Epithelial cell of proximal tubule (primary cell): ENCODE data around the gene PHACTR1. TPM values are rescaled to one million over a fixed set of nuclear protein-coding genes. Genes with fewer than 3 reads are reported as not detected.
"Not testable (repeated sequence)": the region's sequence is repeated elsewhere in the genome, so short reads cannot be mapped to it uniquely, and the experiment has no call there.

Experiments
- DNase-seq: peaks from one replicate; pipeline ENCODE4 v3.0.0-alpha.2; 2011; ENCODE audit warnings: low read depth
- H3K4me3 ChIP-seq: 2 replicates; pipeline ENCODE4 v1.5.1; 2011; ENCODE audit warnings: low read depth, mild to moderate bottlenecking, low read length
- CTCF ChIP-seq: conservative IDR thresholded peaks from 2 replicates; pipeline ENCODE4 v1.5.1; 2012; ENCODE audit warnings: low read depth, mild to moderate bottlenecking, low read length
- total RNA-seq: library from RNA; depleted of rRNA; stranded (reverse); fragments of >200 nt; gene quantifications from 2 replicates; pipeline ENCODE4 v1.2.3, GENCODE V29; 2015

Gene PHACTR1
- total RNA-seq, 1 donor from 2014 or later = 0.98 TPM

- H3K4me3 ChIP-seq = no peak overlapping the region
- DNase-seq = no peak
- no peak for TF ChIP-seq CTCF
Measured at GRCh38 chr6:12943549-12943948, 227.0 kb downstream of the PHACTR1 start.

GRCh38 chr6:12944001-12944400 is 227.4 kb downstream of the PHACTR1 start:
- no peak for TF ChIP-seq CTCF
- no peak for DNase-seq
- H3K4me3 ChIP-seq = no peak overlapping the region

GRCh38 chr6:12944528-12944927 is 228.0 kb downstream of the PHACTR1 start:
- not testable (repeated sequence) for DNase-seq, H3K4me3 ChIP-seq

- DNase-seq = no peak
- no peak for TF ChIP-seq CTCF
- no peak overlapping the region for H3K4me3 ChIP-seq
Measured at GRCh38 chr6:12947151-12947871, 230.7 kb downstream of the PHACTR1 start.

- H3K4me3 ChIP-seq = no peak overlapping the region
- peak; percentile 22 for TF ChIP-seq CTCF
- no peak for DNase-seq
Measured at GRCh38 chr6:12947967-12948366, 231.4 kb downstream of the PHACTR1 start.

- no peak for TF ChIP-seq CTCF
- no peak for DNase-seq
- no peak overlapping the region for H3K4me3 ChIP-seq
Measured at GRCh38 chr6:12950976-12951375, 234.4 kb downstream of the PHACTR1 start.

- TF ChIP-seq CTCF = no peak
- no peak overlapping the region for H3K4me3 ChIP-seq
- no peak for DNase-seq
Measured at GRCh38 chr6:12951415-12951814, 234.8 kb downstream of the PHACTR1 start.

- TF ChIP-seq CTCF = no peak
- no peak overlapping the region for H3K4me3 ChIP-seq
- no peak for DNase-seq
Measured at GRCh38 chr6:12952318-12952717, 235.8 kb downstream of the PHACTR1 start.
